NCI-H2171 treated with DMSO at 0.1 percent for 48 hours (cell line): ENCODE data around the gene RFTN1.

Experiments
- DNase-seq: peaks from one replicate; lab custom pipeline; 2025; lab: John Stamatoyannopoulos, UW

RFTN1 gene

GRCh38 chr3:16528581-16528993, 15.1 kb upstream of the RFTN1 start:
- no peak for DNase-seq

DNA sequence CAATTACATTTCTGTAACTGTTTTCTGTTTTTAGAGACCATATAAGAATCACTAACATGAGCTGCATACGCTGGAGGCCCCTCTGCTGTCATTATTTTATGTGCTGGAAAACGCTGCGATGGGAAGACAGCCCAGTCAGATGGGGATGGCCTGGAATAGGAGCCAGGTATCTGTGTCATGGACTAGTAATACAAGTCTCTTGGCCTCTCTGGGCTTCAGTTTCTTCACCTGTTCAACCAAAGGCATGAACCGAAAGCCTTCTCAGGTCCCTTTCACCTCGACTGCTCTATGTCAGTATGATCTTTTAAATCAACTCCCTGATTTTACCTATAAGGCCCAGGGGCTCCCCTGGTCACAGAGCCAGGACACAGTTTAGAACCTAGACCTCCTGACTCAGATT, 14.6 kb upstream of the RFTN1 start:
- no peak for DNase-seq

DNA sequence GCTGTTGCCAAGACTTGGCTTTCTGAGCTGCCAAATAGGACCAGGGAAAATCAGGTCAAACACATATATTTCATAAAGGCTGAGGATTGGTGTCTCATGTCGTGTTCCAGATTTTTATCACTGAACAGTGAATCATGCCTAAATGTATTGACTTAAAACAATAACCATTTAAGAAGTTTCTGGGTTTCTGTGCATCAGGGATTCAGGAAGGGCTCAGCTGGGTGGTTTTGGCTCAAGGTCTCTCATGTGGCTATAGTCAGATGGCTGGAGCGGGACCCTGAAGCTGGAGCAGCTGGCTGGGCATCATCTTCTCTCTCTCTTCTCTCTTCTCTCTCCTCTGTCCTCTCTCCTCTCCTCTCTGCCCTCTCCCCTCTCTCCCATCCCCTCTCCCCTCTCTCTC, 10.7 kb upstream of the RFTN1 start:
- no peak for DNase-seq

GRCh38 chr3:16523778-16524177, 10.3 kb upstream of the RFTN1 start:
- no peak for DNase-seq

GRCh38 chr3:16522834-16523233, 9.3 kb upstream of the RFTN1 start:
- no peak for DNase-seq

GRCh38 chr3:16520970-16521881, 7.7 kb upstream of the RFTN1 start:
- no peak for DNase-seq

GRCh38 chr3:16520241-16520969, 6.9 kb upstream of the RFTN1 start:
- no peak for DNase-seq

- peak; percentile 53 for DNase-seq
Observed at GRCh38 chr3:16516695-16517481, 3.4 kb upstream of the RFTN1 start.

DNA sequence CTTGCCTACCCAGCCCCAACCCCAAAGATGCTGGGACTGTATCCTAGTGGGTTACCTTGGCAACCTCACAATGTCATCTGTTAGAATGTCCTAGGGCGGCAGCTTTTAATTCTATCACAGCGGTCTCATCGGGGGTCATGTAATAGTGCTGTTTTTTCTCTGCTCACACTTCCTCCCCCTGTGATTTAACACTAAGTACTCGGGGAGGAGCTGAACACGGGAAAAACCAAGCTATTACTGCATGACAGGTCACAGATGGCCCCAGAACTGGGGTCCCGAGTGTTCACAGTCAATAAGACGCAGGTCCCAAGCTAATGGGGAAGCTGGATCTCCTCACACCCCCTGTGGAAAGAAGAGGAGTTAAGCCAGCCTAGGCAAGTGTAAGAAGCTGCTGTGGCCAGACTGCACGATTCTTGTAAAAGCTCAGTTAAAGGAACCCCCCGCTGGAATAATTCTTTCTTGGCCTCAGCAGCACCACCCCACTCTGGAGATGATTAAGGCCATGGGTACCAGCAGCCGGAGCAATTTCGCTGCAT, 2.5 kb upstream of the RFTN1 start:
- no peak for DNase-seq

- no peak for DNase-seq
Observed at GRCh38 chr3:16514755-16515353, 1.4 kb upstream of the RFTN1 start.

GRCh38 chr3:16514021-16514700, 662 bp upstream of the RFTN1 start:
- DNase-seq, result no peak

GRCh38 chr3:16512435-16513140, 911 bp downstream of the RFTN1 start:
- no peak for DNase-seq

DNA sequence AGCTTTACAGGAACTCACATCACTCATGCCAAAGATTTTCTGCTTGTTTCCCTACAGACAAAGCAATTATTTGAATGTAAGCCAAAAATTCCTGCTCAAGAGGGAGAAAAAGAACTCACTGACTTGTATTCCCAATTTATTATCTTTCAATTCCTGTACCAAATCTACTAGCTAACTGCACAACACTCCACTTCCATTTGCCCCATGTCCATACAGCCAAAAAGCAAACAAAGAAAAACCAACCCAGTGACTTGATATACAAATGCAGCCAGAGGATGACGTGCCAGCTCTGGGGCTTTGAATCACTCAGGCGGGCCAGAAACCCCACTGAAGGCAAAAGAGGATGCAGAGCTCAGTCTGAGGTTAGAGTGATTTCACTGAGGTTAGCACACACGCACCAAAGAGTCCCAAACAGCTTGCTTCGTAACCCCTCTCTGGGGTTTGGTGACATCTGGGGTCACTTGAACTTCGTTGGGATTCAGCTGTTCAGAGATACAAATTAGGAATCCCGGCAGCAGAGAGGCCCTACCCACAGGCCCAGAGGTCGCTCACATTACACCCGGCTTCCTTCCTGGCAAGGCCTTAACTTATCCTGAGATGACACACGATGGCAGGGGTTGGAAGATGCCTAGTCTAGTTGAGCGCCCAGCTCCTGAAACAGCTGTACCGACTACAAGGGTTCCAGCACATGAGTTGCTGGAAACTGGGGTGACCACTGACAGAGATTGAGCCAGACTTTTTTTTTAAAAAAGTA, 1.6 kb downstream of the RFTN1 start:
- no peak for DNase-seq

GRCh38 chr3:16510620-16511319, 2.7 kb downstream of the RFTN1 start:
- no peak for DNase-seq

- no peak for DNase-seq
Observed at GRCh38 chr3:16509721-16510619, 3.5 kb downstream of the RFTN1 start.

DNA sequence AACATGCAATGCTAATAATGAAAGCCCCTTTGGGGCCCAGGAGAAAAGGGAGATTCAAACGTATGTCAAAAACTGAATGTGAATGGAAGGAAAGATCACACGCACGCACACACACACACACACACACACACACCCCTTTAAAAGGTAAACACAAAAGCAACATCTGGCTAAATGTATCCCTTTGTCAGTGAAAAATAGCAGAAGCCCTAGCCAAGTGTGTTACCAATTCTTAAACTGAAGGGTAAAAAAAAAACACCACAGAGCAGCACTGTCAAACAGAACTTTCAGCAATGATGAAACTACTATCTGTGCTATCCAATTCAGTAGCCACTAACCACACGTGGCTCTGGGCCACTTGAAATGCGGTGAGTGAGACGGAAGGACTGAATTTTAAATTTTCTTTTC, 4.9 kb downstream of the RFTN1 start:
- DNase-seq, result peak; percentile 50

DNA sequence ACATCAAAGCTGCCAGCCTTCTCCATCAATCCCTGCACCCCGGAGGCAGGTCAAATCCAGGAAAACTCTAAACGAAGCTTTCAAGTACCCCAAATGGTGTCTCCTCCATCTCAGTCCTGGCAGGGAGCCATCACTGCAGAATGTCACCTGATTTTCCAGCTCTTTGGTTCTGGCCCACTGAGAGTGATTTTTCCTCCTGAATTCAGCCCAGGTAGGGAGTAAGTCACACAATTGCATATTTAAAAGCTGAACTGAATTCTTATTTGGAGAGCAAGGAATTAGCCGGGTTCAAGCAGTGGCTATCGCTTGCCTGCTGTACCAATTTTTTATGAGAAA, 5.3 kb downstream of the RFTN1 start:
- peak; percentile 50 for DNase-seq

- no peak for DNase-seq
Observed at GRCh38 chr3:16507578-16508242, 5.8 kb downstream of the RFTN1 start.
